Measurements from ENCODE around the gene MELK. TPM values are rescaled to one million over a fixed set of nuclear protein-coding genes. Genes with fewer than 3 reads are reported as not detected.

The MELK gene
- polyA plus RNA-seq, 1 donor from 2014 or later: 1.8 TPM

GRCh38 chr9:36677611-36678010 lies 104.9 kb downstream of the MELK start:
- Histone ChIP-seq H3K9ac (ENCODE audit: low read length) (no peak overlapping the region), H3K9me2 (ENCODE audit: insufficient read depth, low read length) (no peaks in the 10 kb centered on the region), H3K36me3 (ENCODE audit: insufficient read depth, low read length) (no peaks in the 10 kb centered on the region), H3K27ac (ENCODE audit: low read length) (no peak overlapping the region), H3K79me2 (replicated peaks; ENCODE audit: insufficient read depth, low read length) (no peaks in the 10 kb centered on the region), H2AFZ (ENCODE audit: low read depth, low read length) (no peak overlapping the region), H3K9me3 (ENCODE audit: low read length) (no peaks in the 10 kb centered on the region), H4K20me1 (ENCODE audit: insufficient read depth) (no peaks in the 10 kb centered on the region), H3K27me3 (ENCODE audit: insufficient read depth, low read depth, low read length) (no peaks in the 10 kb centered on the region), H3F3A (ENCODE audit: insufficient read depth, low read length, poor library complexity, severe bottlenecking) (no peaks in the 10 kb centered on the region), H3K4me3 (ENCODE audit: low read length) (no peak overlapping the region), H3K4me2 (ENCODE audit: low read length) (no peak overlapping the region)
- no peak for TF ChIP-seq EP300 (conservative IDR thresholded peaks at IDR 0.05; ENCODE audit: poor library complexity, severe bottlenecking)
- no peak for TF ChIP-seq EZH2 (IDR thresholded peaks at IDR 0.05; ENCODE audit: borderline replicate concordance, insufficient read depth, low read length, poor library complexity, severe bottlenecking)

- Histone ChIP-seq H4K20me1 (ENCODE audit: insufficient read depth) (no peaks in the 10 kb centered on the region), H3K36me3 (ENCODE audit: insufficient read depth, low read length) (no peaks in the 10 kb centered on the region)
- no peak for TF ChIP-seq SMC3 (conservative IDR thresholded peaks at IDR 0.05; ENCODE audit: poor library complexity)
- TF ChIP-seq CTCF (IDR thresholded peaks at IDR 0.05; ENCODE audit: poor library complexity, severe bottlenecking): no peak
- TF ChIP-seq EZH2 (IDR thresholded peaks at IDR 0.05; ENCODE audit: borderline replicate concordance, insufficient read depth, low read length, poor library complexity, severe bottlenecking): no peak
- no peak for TF ChIP-seq TAF1 (IDR thresholded peaks at IDR 0.05; ENCODE audit: low read depth)
- TF ChIP-seq REST (IDR thresholded peaks at IDR 0.05; ENCODE audit: borderline replicate concordance): no peak
- TF ChIP-seq EP300 (conservative IDR thresholded peaks at IDR 0.05; ENCODE audit: poor library complexity, severe bottlenecking): no peak
- TF ChIP-seq POLR2AphosphoS5 (IDR thresholded peaks at IDR 0.05): no peak
- TF ChIP-seq MXI1 (conservative IDR thresholded peaks at IDR 0.05; ENCODE audit: poor library complexity, severe bottlenecking): no peak
- no peak for TF ChIP-seq RAD21 (conservative IDR thresholded peaks at IDR 0.05)
Observed at GRCh38 chr9:36679710-36680109, 107.0 kb downstream of the MELK start.

GRCh38 chr9:36686471-36686870 lies 113.8 kb downstream of the MELK start:
- H3K9ac ChIP-seq (ENCODE audit: low read length): no peak overlapping the region
- no peaks in the 10 kb centered on the region for H3K9me3 ChIP-seq (ENCODE audit: low read length)
- no peaks in the 10 kb centered on the region for H3K36me3 ChIP-seq (ENCODE audit: insufficient read depth, low read length)
- no peaks in the 10 kb centered on the region for H4K20me1 ChIP-seq (ENCODE audit: insufficient read depth)
- H3K9me2 ChIP-seq (ENCODE audit: insufficient read depth, low read length): no peaks in the 10 kb centered on the region
- H3F3A ChIP-seq (ENCODE audit: insufficient read depth, low read length, poor library complexity, severe bottlenecking): no peaks in the 10 kb centered on the region
- no peak overlapping the region for H2AFZ ChIP-seq (ENCODE audit: low read depth, low read length)
- H3K4me2 ChIP-seq (ENCODE audit: low read length): no peak overlapping the region
- no peak overlapping the region for H3K4me3 ChIP-seq (ENCODE audit: low read length)
- TF ChIP-seq POLR2AphosphoS5 (IDR thresholded peaks at IDR 0.05) (no peak), TAF1 (IDR thresholded peaks at IDR 0.05; ENCODE audit: low read depth) (no peak), EP300 (conservative IDR thresholded peaks at IDR 0.05; ENCODE audit: poor library complexity, severe bottlenecking) (no peak), SMC3 (conservative IDR thresholded peaks at IDR 0.05; ENCODE audit: poor library complexity) (no peak), REST (IDR thresholded peaks at IDR 0.05; ENCODE audit: borderline replicate concordance) (no peak), MXI1 (conservative IDR thresholded peaks at IDR 0.05; ENCODE audit: poor library complexity, severe bottlenecking) (no peak), EZH2 (IDR thresholded peaks at IDR 0.05; ENCODE audit: borderline replicate concordance, insufficient read depth, low read length, poor library complexity, severe bottlenecking) (no peak), RAD21 (conservative IDR thresholded peaks at IDR 0.05) (no peak), CTCF (IDR thresholded peaks at IDR 0.05; ENCODE audit: poor library complexity, severe bottlenecking) (no peak)
- no peaks in the 10 kb centered on the region for H3K79me2 ChIP-seq (replicated peaks; ENCODE audit: insufficient read depth, low read length)
- no peak overlapping the region for H3K27ac ChIP-seq (ENCODE audit: low read length)
- no peaks in the 10 kb centered on the region for H3K27me3 ChIP-seq (ENCODE audit: insufficient read depth, low read depth, low read length)

More at GRCh38 chr9:36679710-36680109, 107.0 kb downstream of the MELK start:
- Histone ChIP-seq H2AFZ (ENCODE audit: low read depth, low read length) (no peak overlapping the region), H3K4me3 (ENCODE audit: low read length) (no peak overlapping the region), H3K27ac (ENCODE audit: low read length) (no peak overlapping the region), H3K4me2 (ENCODE audit: low read length) (no peak overlapping the region), H3K27me3 (ENCODE audit: insufficient read depth, low read depth, low read length) (no peaks in the 10 kb centered on the region), H3K9me2 (ENCODE audit: insufficient read depth, low read length) (no peaks in the 10 kb centered on the region), H3K79me2 (replicated peaks; ENCODE audit: insufficient read depth, low read length) (no peaks in the 10 kb centered on the region), H3K9me3 (ENCODE audit: low read length) (no peaks in the 10 kb centered on the region), H3K9ac (ENCODE audit: low read length) (no peak overlapping the region), H3F3A (ENCODE audit: insufficient read depth, low read length, poor library complexity, severe bottlenecking) (no peaks in the 10 kb centered on the region)

Measured in neural cell (in vitro differentiated cells).